ENCODE data around the gene PPP2R2C.

GRCh38 chr4:6489927-6490326 lies 17.5 kb upstream of the PPP2R2C start:
- TF ChIP-seq POLR2A (IDR thresholded peaks at IDR 0.05; ENCODE audit: extremely low read depth, insufficient read length): no peak
- TF ChIP-seq CTCF (IDR thresholded peaks at IDR 0.05; ENCODE audit: low read depth, low read length): no peak

Measured in NB4 (cell line).